ENCODE measurements around the gene DLG5. TPM values are rescaled to one million over a fixed set of nuclear protein-coding genes. Genes with fewer than 3 reads are reported as not detected.

Gene DLG5
- polyA plus RNA-seq, 3 donors: 0.14 to 0.77 TPM; not detected in 1

GRCh38 chr10:77889277-77889903 is 37.2 kb downstream of the DLG5 start:
- Mint-ChIP-seq H3K27ac (peak overlapping the region in 1 of 7 donors; percentile 8), H3K4me3 (no peak overlapping the region), H3K4me1 (no peaks in the 10 kb centered on the region), H3K36me3 (no peaks in the 10 kb centered on the region), H3K9me3 (no peaks in the 10 kb centered on the region), H3K27me3 (ENCODE audit: low read depth in 3 of 3) (peaks cover 0 to 6% (median 0%) of the 10 kb centered on the region in 3 donors)
- Histone ChIP-seq H3K4me2 (replicated peaks; ENCODE audit: extremely low read depth, low read length, poor library complexity, severe bottlenecking) (no peak overlapping the region), H3K27ac (ENCODE audit: low read depth in 1 of 2, low read length in 2 of 2) (no peak overlapping the region), H3K4me3 (replicated peaks in 1 of 3; ENCODE audit: low read depth in 2 of 3, low read length in 3 of 3) (no peak overlapping the region), H3K27me3 (ENCODE audit: control insufficient read depth in 2 of 2, insufficient read depth in 2 of 2, low read length in 2 of 2) (no peaks in the 10 kb centered on the region), H3K4me1 (ENCODE audit: control insufficient read depth in 1 of 2, insufficient read depth in 2 of 2, low read length in 2 of 2) (no peaks in the 10 kb centered on the region), H3K36me3 (replicated peaks in 1 of 2; ENCODE audit: control insufficient read depth in 1 of 2, insufficient read depth in 2 of 2, low read length in 2 of 2) (no peaks in the 10 kb centered on the region), H2AFZ (ENCODE audit: insufficient read depth, low read depth, low read length, poor library complexity, severe bottlenecking) (no peak overlapping the region), H3K79me2 (ENCODE audit: insufficient read depth, low read length) (no peaks in the 10 kb centered on the region), H3K9ac (ENCODE audit: insufficient read depth, low read length, poor library complexity, severe bottlenecking) (no peak overlapping the region), H4K20me1 (ENCODE audit: insufficient read depth, low read length) (no peaks in the 10 kb centered on the region), H3K9me3 (replicated peaks in 1 of 2; ENCODE audit: control insufficient read depth in 1 of 2, insufficient read depth in 1 of 2, low read length in 2 of 2) (no peaks in the 10 kb centered on the region)
- 96% methylated on average over 6 of the region's 8 CpGs for whole genome bisulfite sequencing (ENCODE audit: insufficient coverage)
- intact Hi-C loops (cut with micrococcal nuclease): no loop called here
- DNase-seq: no peak
- TF ChIP-seq CTCF (IDR thresholded peaks at IDR 0.05): no peak

- Mint-ChIP-seq H3K27me3 (ENCODE audit: low read depth in 3 of 3) (peaks cover 0 to 4% (median 0%) of the 10 kb centered on the region in 3 donors), H3K4me1 (no peaks in the 10 kb centered on the region), H3K36me3 (no peaks in the 10 kb centered on the region), H3K9me3 (no peaks in the 10 kb centered on the region), H3K27ac (no peak overlapping the region), H3K4me3 (no peak overlapping the region)
- H3K4me2 ChIP-seq (replicated peaks; ENCODE audit: extremely low read depth, low read length, poor library complexity, severe bottlenecking): no peak overlapping the region
- H3K27me3 ChIP-seq (ENCODE audit: control insufficient read depth in 2 of 2, insufficient read depth in 2 of 2, low read length in 2 of 2): no peaks in the 10 kb centered on the region
- H3K4me3 ChIP-seq (replicated peaks in 1 of 3; ENCODE audit: low read depth in 2 of 3, low read length in 3 of 3): no peak overlapping the region
- intact Hi-C loops (cut with micrococcal nuclease): no loop called here
- no peak overlapping the region for H3K27ac ChIP-seq (ENCODE audit: low read depth in 1 of 2, low read length in 2 of 2)
- no peak overlapping the region for H3K9ac ChIP-seq (ENCODE audit: insufficient read depth, low read length, poor library complexity, severe bottlenecking)
- WGBS (ENCODE audit: insufficient coverage): 97% methylated on average over 5 of the region's 7 CpGs
- no peak overlapping the region for H2AFZ ChIP-seq (ENCODE audit: insufficient read depth, low read depth, low read length, poor library complexity, severe bottlenecking)
- TF ChIP-seq CTCF (IDR thresholded peaks at IDR 0.05): no peak
- no peaks in the 10 kb centered on the region for H3K36me3 ChIP-seq (replicated peaks in 1 of 2; ENCODE audit: control insufficient read depth in 1 of 2, insufficient read depth in 2 of 2, low read length in 2 of 2)
- no peaks in the 10 kb centered on the region for H4K20me1 ChIP-seq (ENCODE audit: insufficient read depth, low read length)
- no peaks in the 10 kb centered on the region for H3K9me3 ChIP-seq (replicated peaks in 1 of 2; ENCODE audit: control insufficient read depth in 1 of 2, insufficient read depth in 1 of 2, low read length in 2 of 2)
- H3K79me2 ChIP-seq (ENCODE audit: insufficient read depth, low read length): no peaks in the 10 kb centered on the region
- H3K4me1 ChIP-seq (ENCODE audit: control insufficient read depth in 1 of 2, insufficient read depth in 2 of 2, low read length in 2 of 2): no peaks in the 10 kb centered on the region
- no peak for DNase-seq
Measured at GRCh38 chr10:77888356-77888703, 38.2 kb downstream of the DLG5 start.

Measured in CD14-positive monocyte (primary cell).